Measurements from ENCODE around the gene RAD54L2.
"Not testable (repeated sequence)": the region's sequence is repeated elsewhere in the genome, so short reads cannot be mapped to it uniquely, and the experiment has no call there.

- not testable (repeated sequence) for TF ChIP-seq POLR2AphosphoS5 (IDR thresholded peaks at IDR 0.05; ENCODE audit: low read depth); GABPA (IDR thresholded peaks at IDR 0.05; ENCODE audit: low read depth); CTCF (IDR thresholded peaks at IDR 0.05; ENCODE audit: insufficient read depth, low read length)
These were observed 17.4 kb upstream of the RAD54L2 start for GRCh38 chr3:51520906-51521730.

All from HL-60 (cell line).